Activated naive CD8-positive, alpha-beta T cell treated with anti-CD3 and anti-CD28 coated beads, Interleukin-2, amount 50 U/mL, for 24 hours (primary cell): Measurements from ENCODE around the gene TGM2.

Experiments
- ATAC-seq: fragments of 150-1000 bp; cut with Tn5 transposase; one replicate; pipeline ENCODE4 v1.10.0; 2021
- DNase-seq: peaks from one replicate; pipeline ENCODE4 v3.0.0; 2021
- H3K27ac Mint-ChIP-seq: one replicate; pipeline ENCODE4 v1.8.0; 2021; ENCODE audit warnings: mild to moderate bottlenecking, mixed read lengths
- H3K27me3 Mint-ChIP-seq: one replicate; pipeline ENCODE4 v1.8.0; 2021; ENCODE audit warnings: mixed read lengths
- H3K36me3 Mint-ChIP-seq: one replicate; pipeline ENCODE4 v1.8.0; 2021; ENCODE audit warnings: low read depth, mixed read lengths
- H3K4me1 Mint-ChIP-seq: one replicate; pipeline ENCODE4 v1.8.0; 2021; ENCODE audit warnings: mixed read lengths
- H3K4me3 Mint-ChIP-seq: one replicate; pipeline ENCODE4 v1.8.0; 2021; ENCODE audit warnings: mild to moderate bottlenecking, moderate library complexity, mixed read lengths
- H3K9me3 Mint-ChIP-seq: one replicate; pipeline ENCODE4 v1.8.0; 2021; ENCODE audit warnings: mixed read lengths

Gene TGM2

GRCh38 chr20:38203337-38203980 is 38.4 kb upstream of the TGM2 start:
- Mint-ChIP-seq H3K36me3 (no peaks in the 10 kb centered on the region), H3K4me1 (no peaks in the 10 kb centered on the region), H3K4me3 (no peak overlapping the region), H3K27me3 (peaks cover 7% of the 10 kb centered on the region), H3K27ac (no peak overlapping the region), H3K9me3 (no peaks in the 10 kb centered on the region)
- ATAC-seq: no peak
- no peak for DNase-seq

GRCh38 chr20:38202982-38203293 is 37.9 kb upstream of the TGM2 start:
- H3K27ac Mint-ChIP-seq: no peak overlapping the region
- H3K36me3 Mint-ChIP-seq: no peaks in the 10 kb centered on the region
- H3K4me1 Mint-ChIP-seq: no peaks in the 10 kb centered on the region
- DNase-seq (no peak), ATAC-seq (no peak)
- H3K27me3 Mint-ChIP-seq: peaks cover 5% of the 10 kb centered on the region
- H3K9me3 Mint-ChIP-seq: no peaks in the 10 kb centered on the region
- no peak overlapping the region for H3K4me3 Mint-ChIP-seq

GRCh38 chr20:38202153-38202981 is 37.3 kb upstream of the TGM2 start:
- DNase-seq (no peak), ATAC-seq (no peak)
- no peaks in the 10 kb centered on the region for H3K4me1 Mint-ChIP-seq
- H3K27ac Mint-ChIP-seq: no peak overlapping the region
- H3K4me3 Mint-ChIP-seq: no peak overlapping the region
- peaks cover 5% of the 10 kb centered on the region for H3K27me3 Mint-ChIP-seq
- no peaks in the 10 kb centered on the region for H3K36me3 Mint-ChIP-seq
- H3K9me3 Mint-ChIP-seq: no peaks in the 10 kb centered on the region

GRCh38 chr20:38201356-38201755 is 36.3 kb upstream of the TGM2 start:
- no peak overlapping the region for H3K27ac Mint-ChIP-seq
- peaks cover 2% of the 10 kb centered on the region for H3K27me3 Mint-ChIP-seq
- H3K4me3 Mint-ChIP-seq: no peak overlapping the region
- DNase-seq (no peak), ATAC-seq (no peak)
- no peaks in the 10 kb centered on the region for H3K36me3 Mint-ChIP-seq
- H3K4me1 Mint-ChIP-seq: no peaks in the 10 kb centered on the region
- no peaks in the 10 kb centered on the region for H3K9me3 Mint-ChIP-seq

GRCh38 chr20:38200646-38201045 is 35.6 kb upstream of the TGM2 start:
- Mint-ChIP-seq H3K4me1 (no peaks in the 10 kb centered on the region), H3K4me3 (no peak overlapping the region), H3K9me3 (no peaks in the 10 kb centered on the region), H3K27ac (no peak overlapping the region), H3K36me3 (no peaks in the 10 kb centered on the region), H3K27me3 (peaks cover 5% of the 10 kb centered on the region)
- DNase-seq: no peak
- no peak for ATAC-seq

GRCh38 chr20:38199501-38200390 is 34.7 kb upstream of the TGM2 start:
- no peaks in the 10 kb centered on the region for H3K9me3 Mint-ChIP-seq
- H3K36me3 Mint-ChIP-seq: no peaks in the 10 kb centered on the region
- DNase-seq (no peak), ATAC-seq (no peak)
- no peaks in the 10 kb centered on the region for H3K4me1 Mint-ChIP-seq
- no peak overlapping the region for H3K4me3 Mint-ChIP-seq
- H3K27ac Mint-ChIP-seq: no peak overlapping the region
- peaks cover 5% of the 10 kb centered on the region for H3K27me3 Mint-ChIP-seq

- Mint-ChIP-seq H3K27me3 (peaks cover 5% of the 10 kb centered on the region), H3K4me3 (no peak overlapping the region), H3K36me3 (no peaks in the 10 kb centered on the region), H3K4me1 (no peaks in the 10 kb centered on the region), H3K9me3 (peaks cover 6% of the 10 kb centered on the region), H3K27ac (no peak overlapping the region)
- DNase-seq: no peak
- ATAC-seq: no peak
Measured at GRCh38 chr20:38198238-38198861, 33.3 kb upstream of the TGM2 start.

GRCh38 chr20:38197619-38198018 is 32.5 kb upstream of the TGM2 start:
- Mint-ChIP-seq H3K36me3 (no peaks in the 10 kb centered on the region), H3K27me3 (peaks cover 5% of the 10 kb centered on the region), H3K9me3 (peaks cover 6% of the 10 kb centered on the region), H3K4me3 (no peak overlapping the region), H3K27ac (no peak overlapping the region), H3K4me1 (no peaks in the 10 kb centered on the region)
- ATAC-seq (no peak), DNase-seq (no peak)

- H3K36me3 Mint-ChIP-seq: no peaks in the 10 kb centered on the region
- peaks cover 6% of the 10 kb centered on the region for H3K9me3 Mint-ChIP-seq
- H3K4me1 Mint-ChIP-seq: no peaks in the 10 kb centered on the region
- DNase-seq (no peak), ATAC-seq (no peak)
- H3K27ac Mint-ChIP-seq: no peak overlapping the region
- peaks cover 5% of the 10 kb centered on the region for H3K27me3 Mint-ChIP-seq
- no peak overlapping the region for H3K4me3 Mint-ChIP-seq
Measured at GRCh38 chr20:38197217-38197616, 32.1 kb upstream of the TGM2 start.

- peaks cover 6% of the 10 kb centered on the region for H3K27me3 Mint-ChIP-seq
- no peak overlapping the region for H3K27ac Mint-ChIP-seq
- ATAC-seq: no peak
- no peaks in the 10 kb centered on the region for H3K36me3 Mint-ChIP-seq
- DNase-seq: no peak
- H3K4me3 Mint-ChIP-seq: no peak overlapping the region
- no peaks in the 10 kb centered on the region for H3K4me1 Mint-ChIP-seq
- H3K9me3 Mint-ChIP-seq: peaks cover 6% of the 10 kb centered on the region
Measured at GRCh38 chr20:38196592-38196991, 31.5 kb upstream of the TGM2 start.

GRCh38 chr20:38196076-38196475 is 31.0 kb upstream of the TGM2 start:
- peaks cover 6% of the 10 kb centered on the region for H3K9me3 Mint-ChIP-seq
- H3K27ac Mint-ChIP-seq: no peak overlapping the region
- no peaks in the 10 kb centered on the region for H3K4me1 Mint-ChIP-seq
- H3K36me3 Mint-ChIP-seq: no peaks in the 10 kb centered on the region
- ATAC-seq: no peak
- H3K27me3 Mint-ChIP-seq: peaks cover 10% of the 10 kb centered on the region
- no peak for DNase-seq
- H3K4me3 Mint-ChIP-seq: no peak overlapping the region

- Mint-ChIP-seq H3K27me3 (peaks cover 10% of the 10 kb centered on the region), H3K4me1 (no peaks in the 10 kb centered on the region), H3K4me3 (no peak overlapping the region), H3K9me3 (peaks cover 6% of the 10 kb centered on the region), H3K27ac (no peak overlapping the region), H3K36me3 (no peaks in the 10 kb centered on the region)
- DNase-seq: no peak
- ATAC-seq: no peak
Measured at GRCh38 chr20:38195521-38195920, 30.5 kb upstream of the TGM2 start.

- ATAC-seq: no peak
- DNase-seq: no peak
- H3K27me3 Mint-ChIP-seq: peaks cover 10% of the 10 kb centered on the region
- H3K27ac Mint-ChIP-seq: no peak overlapping the region
- no peaks in the 10 kb centered on the region for H3K4me1 Mint-ChIP-seq
- no peak overlapping the region for H3K4me3 Mint-ChIP-seq
- H3K36me3 Mint-ChIP-seq: no peaks in the 10 kb centered on the region
- peaks cover 6% of the 10 kb centered on the region for H3K9me3 Mint-ChIP-seq
Measured at GRCh38 chr20:38194971-38195504, 30.0 kb upstream of the TGM2 start.

- DNase-seq (no peak), ATAC-seq (no peak)
- Mint-ChIP-seq H3K27ac (no peak overlapping the region), H3K4me1 (no peaks in the 10 kb centered on the region), H3K36me3 (no peaks in the 10 kb centered on the region), H3K27me3 (peaks cover 8% of the 10 kb centered on the region), H3K9me3 (peaks cover 6% of the 10 kb centered on the region), H3K4me3 (no peak overlapping the region)
Measured at GRCh38 chr20:38193586-38194105, 28.6 kb upstream of the TGM2 start.
